Measurements from ENCODE around the gene UTP11. TPM values are rescaled to one million over a fixed set of nuclear protein-coding genes. Genes with fewer than 3 reads are reported as not detected.

Gene UTP11
- polyA plus RNA-seq, 1 experiment, result 18.3 TPM

- Histone ChIP-seq H3K4me3 (ENCODE audit: low read depth, low read length) (no peak overlapping the region), H3K36me3 (ENCODE audit: control insufficient read depth, insufficient read depth, low read length) (no peaks in the 10 kb centered on the region), H3K27me3 (ENCODE audit: control insufficient read depth, insufficient read depth, low read length) (peaks cover 39% of the 10 kb centered on the region)
- no peak for TF ChIP-seq CTCF (IDR thresholded peaks at IDR 0.05; ENCODE audit: insufficient read depth, low read depth, low read length)
- ChIA-PET CTCF (interaction anchor here (1.1 to 1.5 kb wide), 2 partner anchors 10 to 17 kb away, joined by 3 to 6 read pairs; no protein-coding TSS in a partner anchor), POLR2A (no interaction called here)
- DNase-seq (ENCODE audit: low read depth), result no peak
Observed at GRCh38 chr1:38043036-38043747, 30.7 kb downstream of the UTP11 start.

GRCh38 chr1:38044221-38045215 is 32.0 kb downstream of the UTP11 start:
- CTCF ChIA-PET, result interaction anchor here (0.9 kb wide), 1 partner anchor 18 kb away, joined by 3 read pairs; no protein-coding TSS in a partner anchor
- H3K27me3 ChIP-seq (ENCODE audit: control insufficient read depth, insufficient read depth, low read length), result peaks cover 48% of the 10 kb centered on the region

GRCh38 chr1:38045401-38046332 is 33.1 kb downstream of the UTP11 start:
- H3K27me3 ChIP-seq (ENCODE audit: control insufficient read depth, insufficient read depth, low read length), result peaks cover 45% of the 10 kb centered on the region
- DNase-seq (ENCODE audit: low read depth), result no peak
- ChIA-PET CTCF (interaction anchor here (1.2 kb wide), 1 partner anchor 9 kb away, joined by 3 read pairs; no protein-coding TSS in a partner anchor), POLR2A (no interaction called here)
- H3K4me3 ChIP-seq (ENCODE audit: low read depth, low read length), result no peak overlapping the region
- H3K36me3 ChIP-seq (ENCODE audit: control insufficient read depth, insufficient read depth, low read length), result no peaks in the 10 kb centered on the region
- TF ChIP-seq CTCF (IDR thresholded peaks at IDR 0.05; ENCODE audit: insufficient read depth, low read depth, low read length), result no peak

More at GRCh38 chr1:38044221-38045215, 32.0 kb downstream of the UTP11 start:
- H3K36me3 ChIP-seq (ENCODE audit: control insufficient read depth, insufficient read depth, low read length), result no peaks in the 10 kb centered on the region
- POLR2A ChIA-PET, result no interaction called here
- DNase-seq (ENCODE audit: low read depth), result no peak
- no peak for TF ChIP-seq CTCF (IDR thresholded peaks at IDR 0.05; ENCODE audit: insufficient read depth, low read depth, low read length)
- H3K4me3 ChIP-seq (ENCODE audit: low read depth, low read length), result no peak overlapping the region

- POLR2A ChIA-PET, result no interaction called here
- TF ChIP-seq CTCF (IDR thresholded peaks at IDR 0.05; ENCODE audit: insufficient read depth, low read depth, low read length), result no peak
- Histone ChIP-seq H3K4me3 (ENCODE audit: low read depth, low read length) (peak within 1 kb of the TSS; percentile 49), H3K36me3 (ENCODE audit: control insufficient read depth, insufficient read depth, low read length) (no peaks in the 10 kb centered on the region), H3K27me3 (ENCODE audit: control insufficient read depth, insufficient read depth, low read length) (peaks cover 46% of the 10 kb centered on the region)
- CTCF ChIA-PET, result interaction anchor here (1.2 kb wide), 1 partner anchor 9 kb away, joined by 3 read pairs; no protein-coding TSS in a partner anchor
- DNase-seq (ENCODE audit: low read depth), result no peak
Observed at GRCh38 chr1:38046333-38046883, 33.9 kb downstream of the UTP11 start, which contains the start of gene POU3F1. TSS of gene POU3F1 (minus strand) at chr1:38046793. CDS start at chr1:38046743, 50 bp downstream.
